Measurements from ENCODE around the gene LOXL4.

Gene LOXL4

GRCh38 chr10:98272656-98273055 is 4.7 kb upstream of the LOXL4 start:
- Mint-ChIP-seq H3K27ac (no peak overlapping the region), H3K27me3 (peaks cover 29% of the 10 kb centered on the region), H3K4me3 (no peak overlapping the region), H3K9me3 (no peaks in the 10 kb centered on the region), H3K36me3 (no peaks in the 10 kb centered on the region), H3K4me1 (no peaks in the 10 kb centered on the region)

- Mint-ChIP-seq H3K4me3 (no peak overlapping the region), H3K27me3 (peaks cover 29% of the 10 kb centered on the region), H3K4me1 (no peaks in the 10 kb centered on the region), H3K36me3 (no peaks in the 10 kb centered on the region), H3K27ac (no peak overlapping the region), H3K9me3 (no peaks in the 10 kb centered on the region)
These were observed 4.3 kb upstream of the LOXL4 start for GRCh38 chr10:98272245-98272644.

GRCh38 chr10:98270786-98271185 is 2.8 kb upstream of the LOXL4 start:
- H3K27me3 Mint-ChIP-seq: peaks cover 42% of the 10 kb centered on the region
- H3K27ac Mint-ChIP-seq: no peak overlapping the region
- H3K4me3 Mint-ChIP-seq: no peak overlapping the region
- no peaks in the 10 kb centered on the region for H3K36me3 Mint-ChIP-seq
- no peaks in the 10 kb centered on the region for H3K4me1 Mint-ChIP-seq
- no peaks in the 10 kb centered on the region for H3K9me3 Mint-ChIP-seq

- peaks cover 42% of the 10 kb centered on the region for H3K27me3 Mint-ChIP-seq
- H3K9me3 Mint-ChIP-seq: no peaks in the 10 kb centered on the region
These were observed 2.2 kb upstream of the LOXL4 start for GRCh38 chr10:98270073-98270740.

GRCh38 chr10:98269435-98269912 is 1.5 kb upstream of the LOXL4 start:
- Mint-ChIP-seq H3K4me3 (no peak overlapping the region), H3K9me3 (no peaks in the 10 kb centered on the region), H3K4me1 (no peaks in the 10 kb centered on the region), H3K36me3 (no peaks in the 10 kb centered on the region), H3K27me3 (peaks cover 40% of the 10 kb centered on the region), H3K27ac (no peak overlapping the region)

More at GRCh38 chr10:98270073-98270740, 2.2 kb upstream of the LOXL4 start:
- Mint-ChIP-seq H3K4me1 (no peaks in the 10 kb centered on the region), H3K4me3 (no peak overlapping the region), H3K27ac (no peak overlapping the region), H3K36me3 (no peaks in the 10 kb centered on the region)

- peak overlapping the region; percentile 57 for H3K4me3 Mint-ChIP-seq
- H3K9me3 Mint-ChIP-seq: no peaks in the 10 kb centered on the region
- peaks cover 39% of the 10 kb centered on the region for H3K27me3 Mint-ChIP-seq
These were observed 869 bp upstream of the LOXL4 start for GRCh38 chr10:98268694-98269431.

GRCh38 chr10:98267069-98267893 is 713 bp downstream of the LOXL4 start:
- Mint-ChIP-seq H3K4me3 (peak overlapping the region; percentile 76), H3K36me3 (no peaks in the 10 kb centered on the region), H3K4me1 (no peaks in the 10 kb centered on the region), H3K27ac (no peak overlapping the region), H3K9me3 (no peaks in the 10 kb centered on the region), H3K27me3 (peaks cover 39% of the 10 kb centered on the region)

More at GRCh38 chr10:98268694-98269431, 869 bp upstream of the LOXL4 start:
- no peaks in the 10 kb centered on the region for H3K4me1 Mint-ChIP-seq
- H3K27ac Mint-ChIP-seq: no peak overlapping the region
- no peaks in the 10 kb centered on the region for H3K36me3 Mint-ChIP-seq

GRCh38 chr10:98266647-98267046 is 1.3 kb downstream of the LOXL4 start:
- H3K4me3 Mint-ChIP-seq: peak overlapping the region; percentile 76
- H3K36me3 Mint-ChIP-seq: no peaks in the 10 kb centered on the region
- H3K9me3 Mint-ChIP-seq: no peaks in the 10 kb centered on the region
- no peaks in the 10 kb centered on the region for H3K4me1 Mint-ChIP-seq
- no peak overlapping the region for H3K27ac Mint-ChIP-seq
- peaks cover 38% of the 10 kb centered on the region for H3K27me3 Mint-ChIP-seq

GRCh38 chr10:98265403-98266378 is 2.3 kb downstream of the LOXL4 start:
- H3K9me3 Mint-ChIP-seq: no peaks in the 10 kb centered on the region
- H3K4me3 Mint-ChIP-seq: no peak overlapping the region
- H3K27ac Mint-ChIP-seq: no peak overlapping the region
- H3K36me3 Mint-ChIP-seq: no peaks in the 10 kb centered on the region
- H3K27me3 Mint-ChIP-seq: peaks cover 29% of the 10 kb centered on the region
- no peaks in the 10 kb centered on the region for H3K4me1 Mint-ChIP-seq

GRCh38 chr10:98264378-98265065 is 3.5 kb downstream of the LOXL4 start:
- Mint-ChIP-seq H3K27ac (no peak overlapping the region), H3K27me3 (peaks cover 21% of the 10 kb centered on the region), H3K4me1 (no peaks in the 10 kb centered on the region), H3K9me3 (no peaks in the 10 kb centered on the region), H3K4me3 (no peak overlapping the region), H3K36me3 (peaks cover 2% of the 10 kb centered on the region)

- Mint-ChIP-seq H3K9me3 (no peaks in the 10 kb centered on the region), H3K27ac (no peak overlapping the region), H3K4me1 (no peaks in the 10 kb centered on the region), H3K4me3 (no peak overlapping the region), H3K27me3 (peaks cover 16% of the 10 kb centered on the region), H3K36me3 (peaks cover 2% of the 10 kb centered on the region)
These were observed 4.9 kb downstream of the LOXL4 start for GRCh38 chr10:98263088-98263487.

- Mint-ChIP-seq H3K27me3 (peaks cover 13% of the 10 kb centered on the region), H3K4me3 (no peak overlapping the region), H3K36me3 (peaks cover 2% of the 10 kb centered on the region), H3K9me3 (no peaks in the 10 kb centered on the region), H3K27ac (no peak overlapping the region), H3K4me1 (no peaks in the 10 kb centered on the region)
These were observed 5.4 kb downstream of the LOXL4 start for GRCh38 chr10:98262571-98262970.

- H3K27me3 Mint-ChIP-seq: peaks cover 7% of the 10 kb centered on the region
- H3K4me1 Mint-ChIP-seq: no peaks in the 10 kb centered on the region
- no peaks in the 10 kb centered on the region for H3K9me3 Mint-ChIP-seq
- peaks cover 2% of the 10 kb centered on the region for H3K36me3 Mint-ChIP-seq
- no peak overlapping the region for H3K27ac Mint-ChIP-seq
- no peak overlapping the region for H3K4me3 Mint-ChIP-seq
These were observed 6.3 kb downstream of the LOXL4 start for GRCh38 chr10:98261436-98262277.

GRCh38 chr10:98260752-98261151 is 7.2 kb downstream of the LOXL4 start:
- Mint-ChIP-seq H3K4me3 (no peak overlapping the region), H3K36me3 (peaks cover 8% of the 10 kb centered on the region), H3K27me3 (peaks cover under 1% of the 10 kb centered on the region), H3K4me1 (no peaks in the 10 kb centered on the region), H3K27ac (no peak overlapping the region), H3K9me3 (no peaks in the 10 kb centered on the region)

Data from activated naive CD4-positive, alpha-beta T cell treated with anti-CD3 and anti-CD28 coated beads, Interleukin-2, amount 50 U/mL, for 24 hours (primary cell).